Neutrophil (primary cell): ENCODE measurements around the gene CDK6.

ENCODE experiments used
- H3K27ac ChIP-seq: fragments of 200-600 bp; sonication (generic); 2 replicates; pipeline ENCODE4 v1.5.1; 2016; ENCODE audit warnings: mild to moderate bottlenecking, moderate library complexity
- H3K27me3 ChIP-seq: fragments of 200-600 bp; sonication (generic); 2 replicates; pipeline ENCODE4 v1.6.0; 2016; ENCODE audit warnings: mild to moderate bottlenecking
- H3K36me3 ChIP-seq: fragments of 200-600 bp; sonication (generic); 2 replicates; pipeline ENCODE4 v1.5.1; 2017
- H3K4me1 ChIP-seq, 2 experiments: fragments of 200-600 bp in 1 of 2; sonication (generic) in 1 of 2; 1 replicate in 1 of 2; 2 replicates in 1 of 2; pipeline versions ENCODE4 v1.5.1 to v1.6.1; 2013 to 2016; ENCODE audit warnings: low read depth in 1 of 2, low read length in 1 of 2, mild to moderate bottlenecking in 1 of 2, moderate library complexity in 1 of 2; ENCODE audit not compliant: control insufficient read depth in 1 of 2, insufficient read depth in 1 of 2
- H3K4me3 ChIP-seq, 2 experiments: fragments of 200-600 bp in 1 of 2; sonication (generic) in 1 of 2; 1 replicate in 1 of 2; 2 replicates in 1 of 2; pipeline ENCODE4 v1.5.1; 2013 to 2016; ENCODE audit warnings: low read depth in 1 of 2, low read length in 1 of 2, mild to moderate bottlenecking in 1 of 2, moderate library complexity in 1 of 2
- H3K9me3 ChIP-seq: fragments of 200-600 bp; sonication (generic); 2 replicates; pipeline ENCODE4 v1.5.1; 2016
- TF ChIP-seq, protein P1 (sequence below): fragments of 200-600 bp; sonication (generic); IDR thresholded peaks from 2 replicates; pipeline ENCODE4 v1.5.1; 2016; ENCODE audit warnings: antibody characterized with exemption

CDK6 gene

DNA sequence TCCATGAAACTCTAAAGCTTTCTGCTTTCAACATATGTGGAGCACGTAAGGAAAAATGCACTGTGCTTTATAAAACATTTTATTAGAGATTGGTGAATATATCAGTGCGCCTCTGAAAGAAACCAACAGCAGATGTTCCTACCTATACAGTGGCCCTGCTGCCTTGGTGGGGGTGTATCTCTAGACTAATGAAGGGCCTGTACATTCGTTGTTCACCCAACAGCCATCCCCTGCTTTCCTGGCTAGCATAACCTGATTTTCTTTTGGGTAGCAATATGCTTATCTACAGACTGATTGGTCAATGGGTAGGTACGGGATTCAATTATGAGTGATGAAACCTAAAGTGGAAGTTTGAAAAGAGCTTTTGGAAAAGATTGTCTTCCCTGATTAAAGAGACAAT lies 126.5 kb downstream of the CDK6 start:
- Histone ChIP-seq H3K27ac (no peak overlapping the region), H3K9me3 (no peaks in the 10 kb centered on the region), H3K36me3 (no peaks in the 10 kb centered on the region), H3K4me3 (no peak overlapping the region), H3K4me1 (no peaks in the 10 kb centered on the region), H3K27me3 (no peaks in the 10 kb centered on the region)
- TF ChIP-seq, protein P1, sequence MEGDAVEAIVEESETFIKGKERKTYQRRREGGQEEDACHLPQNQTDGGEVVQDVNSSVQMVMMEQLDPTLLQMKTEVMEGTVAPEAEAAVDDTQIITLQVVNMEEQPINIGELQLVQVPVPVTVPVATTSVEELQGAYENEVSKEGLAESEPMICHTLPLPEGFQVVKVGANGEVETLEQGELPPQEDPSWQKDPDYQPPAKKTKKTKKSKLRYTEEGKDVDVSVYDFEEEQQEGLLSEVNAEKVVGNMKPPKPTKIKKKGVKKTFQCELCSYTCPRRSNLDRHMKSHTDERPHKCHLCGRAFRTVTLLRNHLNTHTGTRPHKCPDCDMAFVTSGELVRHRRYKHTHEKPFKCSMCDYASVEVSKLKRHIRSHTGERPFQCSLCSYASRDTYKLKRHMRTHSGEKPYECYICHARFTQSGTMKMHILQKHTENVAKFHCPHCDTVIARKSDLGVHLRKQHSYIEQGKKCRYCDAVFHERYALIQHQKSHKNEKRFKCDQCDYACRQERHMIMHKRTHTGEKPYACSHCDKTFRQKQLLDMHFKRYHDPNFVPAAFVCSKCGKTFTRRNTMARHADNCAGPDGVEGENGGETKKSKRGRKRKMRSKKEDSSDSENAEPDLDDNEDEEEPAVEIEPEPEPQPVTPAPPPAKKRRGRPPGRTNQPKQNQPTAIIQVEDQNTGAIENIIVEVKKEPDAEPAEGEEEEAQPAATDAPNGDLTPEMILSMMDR, result no peak

- no peak overlapping the region for H3K27ac ChIP-seq
- H3K9me3 ChIP-seq, result no peaks in the 10 kb centered on the region
- no peaks in the 10 kb centered on the region for H3K4me1 ChIP-seq
- no peaks in the 10 kb centered on the region for H3K36me3 ChIP-seq
- TF ChIP-seq, protein P1, result no peak
- H3K27me3 ChIP-seq, result no peaks in the 10 kb centered on the region
- H3K4me3 ChIP-seq, result no peak overlapping the region
Measured at GRCh38 chr7:92709150-92709549, 127.2 kb downstream of the CDK6 start.

DNA sequence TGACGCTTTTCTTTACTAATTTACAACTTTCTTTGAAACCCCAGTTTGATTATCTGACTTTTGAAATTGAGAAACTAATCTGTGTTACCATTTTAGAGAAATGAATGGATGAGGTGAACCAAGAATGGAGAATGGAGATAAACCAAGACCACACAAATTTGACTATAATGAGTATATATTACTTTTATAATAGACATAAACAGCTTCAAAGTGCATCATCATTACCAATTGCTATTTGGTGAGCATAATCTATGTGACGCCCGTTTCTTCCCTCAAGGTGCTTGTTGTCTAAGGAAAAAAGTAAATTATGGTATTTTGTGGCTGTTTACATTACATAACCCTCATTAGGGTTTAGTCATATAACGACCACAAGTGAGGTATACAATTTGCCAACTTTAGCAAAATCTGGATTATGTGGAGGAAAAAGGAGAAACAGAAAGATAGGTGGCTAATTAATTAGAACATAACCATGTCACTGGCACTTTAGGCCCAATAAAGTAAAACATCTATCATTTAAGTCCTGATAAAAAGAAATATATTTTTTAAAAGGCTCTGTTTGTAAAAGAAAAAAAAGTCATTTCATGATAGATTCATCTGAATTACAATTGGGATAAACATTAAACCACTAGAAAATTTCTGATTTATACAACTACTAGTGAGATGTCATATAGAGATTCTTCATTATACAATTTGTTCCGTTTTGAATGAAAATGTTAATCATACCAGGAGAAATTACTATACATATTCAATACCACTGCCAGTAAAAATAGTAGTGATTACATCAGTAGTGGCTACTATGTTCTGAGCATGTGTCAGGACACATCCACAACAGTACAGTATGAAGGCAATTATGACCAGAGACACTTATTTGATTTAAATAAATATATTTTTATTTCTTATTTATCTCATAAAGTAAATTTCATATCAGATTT lies 128.0 kb downstream of the CDK6 start:
- H3K27ac ChIP-seq, result no peak overlapping the region
- no peak overlapping the region for H3K4me3 ChIP-seq
- no peaks in the 10 kb centered on the region for H3K36me3 ChIP-seq
- TF ChIP-seq, protein P1, result no peak
- no peaks in the 10 kb centered on the region for H3K9me3 ChIP-seq
- no peaks in the 10 kb centered on the region for H3K27me3 ChIP-seq
- H3K4me1 ChIP-seq, result no peaks in the 10 kb centered on the region

DNA sequence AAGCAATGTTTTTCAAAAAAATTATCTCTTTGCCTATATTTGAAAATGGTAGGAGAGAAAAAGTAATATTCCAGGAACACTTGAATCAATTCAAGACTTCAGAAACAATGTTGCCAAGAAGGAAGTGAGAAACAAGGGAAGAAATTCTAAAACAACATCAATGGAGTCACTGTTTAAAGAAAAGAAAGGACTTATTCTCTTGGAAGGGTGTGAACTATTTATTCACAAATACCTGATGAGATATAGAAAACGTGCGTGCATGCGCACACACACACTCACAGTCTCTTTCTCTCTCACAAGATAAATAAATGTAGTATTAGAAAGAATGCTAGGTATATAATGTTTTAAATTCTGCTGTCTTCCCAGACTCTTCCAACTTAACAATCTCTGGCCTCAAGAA lies 128.9 kb downstream of the CDK6 start:
- H3K4me3 ChIP-seq, result no peak overlapping the region
- no peaks in the 10 kb centered on the region for H3K9me3 ChIP-seq
- H3K27me3 ChIP-seq, result no peaks in the 10 kb centered on the region
- TF ChIP-seq, protein P1, result no peak
- H3K36me3 ChIP-seq, result no peaks in the 10 kb centered on the region
- H3K4me1 ChIP-seq, result no peaks in the 10 kb centered on the region
- H3K27ac ChIP-seq, result no peak overlapping the region

- Histone ChIP-seq H3K36me3 (no peaks in the 10 kb centered on the region), H3K4me3 (no peak overlapping the region), H3K27ac (no peak overlapping the region), H3K9me3 (no peaks in the 10 kb centered on the region), H3K4me1 (no peaks in the 10 kb centered on the region), H3K27me3 (no peaks in the 10 kb centered on the region)
- TF ChIP-seq, protein P1, result no peak
Measured at GRCh38 chr7:92706563-92706962, 129.8 kb downstream of the CDK6 start.
